GM18517 (cell line): ENCODE results near the gene ZNRF3.
"Not testable (repeated sequence)": the region's sequence is repeated elsewhere in the genome, so short reads cannot be mapped to it uniquely, and the experiment has no call there.

Experiments
- ATAC-seq: cut with Tn5 transposase; IDR thresholded peaks from one replicate; pipeline ENCODE4 v1.9.1; 2021; ENCODE audit warnings: mild to moderate bottlenecking, moderate library complexity; ENCODE audit not compliant: unreplicated experiment

The ZNRF3 gene

GRCh38 chr22:29080106-29080975, 197.0 kb downstream of the ZNRF3 start:
- ATAC-seq: no peak

- no peak for ATAC-seq
Observed at GRCh38 chr22:29081517-29082236, 198.3 kb downstream of the ZNRF3 start.

- no peak for ATAC-seq
Observed at GRCh38 chr22:29082826-29083545, 199.6 kb downstream of the ZNRF3 start.

- not testable (repeated sequence) for ATAC-seq
Observed at GRCh38 chr22:29083576-29083932, 200.2 kb downstream of the ZNRF3 start.

- no peak for ATAC-seq
Observed at GRCh38 chr22:29083933-29084591, 200.7 kb downstream of the ZNRF3 start.

GRCh38 chr22:29087012-29087411, 203.6 kb downstream of the ZNRF3 start:
- no peak for ATAC-seq

- no peak for ATAC-seq
Observed at GRCh38 chr22:29088809-29089208, 205.4 kb downstream of the ZNRF3 start.

- no peak for ATAC-seq
Observed at GRCh38 chr22:29089507-29089906, 206.1 kb downstream of the ZNRF3 start.

- ATAC-seq: no peak
Observed at GRCh38 chr22:29090039-29090438, 206.7 kb downstream of the ZNRF3 start.

- no peak for ATAC-seq
Observed at GRCh38 chr22:29092243-29092642, 208.9 kb downstream of the ZNRF3 start.

GRCh38 chr22:29093030-29093429, 209.7 kb downstream of the ZNRF3 start:
- ATAC-seq: no peak

GRCh38 chr22:29093501-29094300, 210.3 kb downstream of the ZNRF3 start:
- no peak for ATAC-seq

GRCh38 chr22:29095459-29095858, 212.1 kb downstream of the ZNRF3 start:
- ATAC-seq: no peak

GRCh38 chr22:29096736-29097669, 213.6 kb downstream of the ZNRF3 start:
- no peak for ATAC-seq

- no peak for ATAC-seq
Observed at GRCh38 chr22:29098296-29098695, 214.9 kb downstream of the ZNRF3 start.

- no peak for ATAC-seq
Observed at GRCh38 chr22:29102300-29102699, 218.9 kb downstream of the ZNRF3 start.

GRCh38 chr22:29103121-29103520, 219.7 kb downstream of the ZNRF3 start:
- no peak for ATAC-seq

GRCh38 chr22:29105468-29105867, 222.1 kb downstream of the ZNRF3 start:
- no peak for ATAC-seq

- no peak for ATAC-seq
Observed at GRCh38 chr22:29106839-29107238, 223.5 kb downstream of the ZNRF3 start.
